DND-41 (cell line): ENCODE data around the gene CNOT6L.

Experiments
- ATAC-seq: fragments of 200-7000 bp; cut with Tn5 transposase; 3 replicates; pipeline ENCODE4 v1.9.1; 2021; ENCODE audit warnings: low read depth; ENCODE audit not compliant: insufficient read depth
- DNase-seq: peaks from one replicate; pipeline ENCODE4 v3.0.0-alpha.2; 2020
- H2AFZ ChIP-seq: 2 replicates; pipeline ENCODE4 v1.6.0; 2012; ENCODE audit warnings: low read depth, low read length
- H3K27ac ChIP-seq: 2 replicates; pipeline ENCODE4 v1.5.1; 2012; ENCODE audit warnings: low read length, inconsistent platforms
- H3K27me3 ChIP-seq: fragments of 200-600 bp; sonication (generic); 2 replicates; pipeline ENCODE4 v1.6.0; 2012; ENCODE audit warnings: low read length, mild to moderate bottlenecking, inconsistent platforms; ENCODE audit not compliant: insufficient read depth, poor library complexity
- H3K36me3 ChIP-seq: 2 replicates; pipeline ENCODE4 v1.5.1; 2012; ENCODE audit warnings: low read length, inconsistent platforms; ENCODE audit not compliant: insufficient read depth
- H3K4me1 ChIP-seq: 2 replicates; pipeline ENCODE4 v1.5.1; 2012; ENCODE audit warnings: mild to moderate bottlenecking, low read length; ENCODE audit not compliant: insufficient read depth
- H3K4me2 ChIP-seq: 2 replicates; pipeline ENCODE4 v1.6.0; 2012; ENCODE audit warnings: mild to moderate bottlenecking, moderate library complexity, low read length, inconsistent platforms; ENCODE audit not compliant: insufficient read depth
- H3K4me3 ChIP-seq, 2 experiments: fragments of 200-600 bp in 1 of 2; shearing (Covaris generic) in 1 of 2; 2 replicates each; pipeline ENCODE4 v1.5.1; 2012 to 2016; ENCODE audit warnings: inconsistent platforms in 2 of 2, low read length in 2 of 2, mild to moderate bottlenecking in 2 of 2, low read depth in 1 of 2, moderate library complexity in 1 of 2
- H3K79me2 ChIP-seq: 2 replicates; pipeline ENCODE4 v1.6.0; 2012; ENCODE audit warnings: low read length, inconsistent platforms; ENCODE audit not compliant: insufficient read depth
- H3K9ac ChIP-seq: 2 replicates; pipeline ENCODE4 v1.6.0; 2012; ENCODE audit warnings: low read depth, mild to moderate bottlenecking, inconsistent platforms, low read length, moderate library complexity
- H3K9me3 ChIP-seq: 2 replicates; pipeline ENCODE4 v1.5.1; 2012; ENCODE audit warnings: low read length, moderate library complexity, mild to moderate bottlenecking, inconsistent platforms; ENCODE audit not compliant: insufficient read depth, severe bottlenecking
- H4K20me1 ChIP-seq: 2 replicates; pipeline ENCODE4 v1.6.0; 2012; ENCODE audit warnings: low read length; ENCODE audit not compliant: insufficient read depth
- CTCF ChIP-seq: IDR thresholded peaks from 2 replicates; pipeline ENCODE4 v1.5.1; 2012; ENCODE audit warnings: borderline replicate concordance, low read length, moderate library complexity, mild to moderate bottlenecking; ENCODE audit not compliant: poor library complexity, severe bottlenecking; ENCODE audit errors: extremely low read depth
- EZH2 ChIP-seq: IDR thresholded peaks from 3 replicates; pipeline ENCODE4 v1.6.1; 2012; ENCODE audit warnings: borderline replicate concordance, low read depth, mild to moderate bottlenecking, moderate library complexity, low read length, inconsistent platforms; ENCODE audit not compliant: severe bottlenecking

Gene CNOT6L

GRCh38 chr4:77827343-77827742 lies 8.2 kb upstream of the CNOT6L start:
- peak overlapping the region; percentile 46 for H3K4me2 ChIP-seq

GRCh38 chr4:77826275-77826674 lies 7.1 kb upstream of the CNOT6L start:
- Histone ChIP-seq H3K4me2 (no peak overlapping the region), H4K20me1 (no peaks in the 10 kb centered on the region), H3K9ac (no peak overlapping the region), H3K27ac (no peak overlapping the region), H3K27me3 (no peaks in the 10 kb centered on the region), H3K4me1 (peaks cover 38% of the 10 kb centered on the region), H3K36me3 (no peaks in the 10 kb centered on the region), H3K79me2 (peaks cover 3% of the 10 kb centered on the region; the same call in 1 of the 2 replicates), H2AFZ (no peak overlapping the region), H3K4me3 (no peak overlapping the region), H3K9me3 (no peaks in the 10 kb centered on the region)
- no peak for ATAC-seq
- DNase-seq, result no peak
- TF ChIP-seq EZH2, result no peak
- TF ChIP-seq CTCF, result no peak

More at GRCh38 chr4:77827343-77827742, 8.2 kb upstream of the CNOT6L start:
- Histone ChIP-seq H4K20me1 (no peaks in the 10 kb centered on the region), H3K27ac (peak overlapping the region; percentile 67), H3K9ac (peak overlapping the region; percentile 12; the same call in 1 of the 2 replicates), H3K27me3 (no peaks in the 10 kb centered on the region), H3K79me2 (no peaks in the 10 kb centered on the region), H3K4me1 (peaks cover 27% of the 10 kb centered on the region), H2AFZ (no peak overlapping the region), H3K4me3 (no peak overlapping the region), H3K9me3 (no peaks in the 10 kb centered on the region), H3K36me3 (no peaks in the 10 kb centered on the region)
- TF ChIP-seq CTCF, result no peak
- TF ChIP-seq EZH2, result no peak
- ATAC-seq, result peak; percentile 94
- peak; percentile 53 for DNase-seq

GRCh38 chr4:77821775-77822174 lies 2.6 kb upstream of the CNOT6L start:
- Histone ChIP-seq H3K79me2 (peaks cover 42% of the 10 kb centered on the region), H3K4me2 (peak overlapping the region; percentile 69), H2AFZ (peak overlapping the region; percentile 60), H3K9me3 (no peaks in the 10 kb centered on the region), H3K27me3 (no peaks in the 10 kb centered on the region), H4K20me1 (peaks cover 13% of the 10 kb centered on the region), H3K4me1 (peaks cover 34% of the 10 kb centered on the region), H3K4me3 (peak overlapping the region in 1 of 2 experiments; percentile 37; a peak in 2 of 4 replicates), H3K9ac (peak overlapping the region; percentile 94), H3K27ac (peak overlapping the region; percentile 90), H3K36me3 (peaks cover 3% of the 10 kb centered on the region; the same call in 1 of the 2 replicates)
- DNase-seq (peak; percentile 21), ATAC-seq (no peak)
- TF ChIP-seq EZH2, result no peak
- no peak for TF ChIP-seq CTCF
